ENCODE measurements around the gene NCOA4.
A peak's percentile ranks its signal among the peaks of the same experiment; 100 is the strongest.
"Not testable (repeated sequence)": the region's sequence is repeated elsewhere in the genome, so short reads cannot be mapped to it uniquely, and the experiment has no call there.

The NCOA4 gene

GRCh38 chr10:45983538-45984186 lies 46.8 kb downstream of the NCOA4 start:
- peak in 4 of 14 donors; percentile 0 to 4 (median 1) for DNase-seq

DNA sequence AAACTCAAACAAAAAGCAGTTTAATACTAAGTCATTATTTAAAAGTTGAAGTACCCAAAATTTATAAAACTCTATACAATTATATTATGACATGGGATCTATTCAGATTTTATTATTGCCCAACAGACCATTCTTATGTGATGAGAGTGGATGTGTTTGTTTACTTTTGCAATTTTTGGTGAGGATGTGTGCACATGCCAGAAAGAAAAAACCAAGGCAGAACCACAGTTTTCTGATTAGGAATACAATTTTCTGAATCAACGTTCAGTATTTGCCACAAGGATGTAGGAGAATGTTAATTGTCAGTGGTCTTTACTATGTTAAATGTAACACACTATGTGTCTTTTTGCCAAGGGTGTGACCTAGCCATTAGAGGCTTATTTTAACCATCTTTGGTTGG lies 49.1 kb downstream of the NCOA4 start:
- not testable (repeated sequence) for DNase-seq

GRCh38 chr10:45978554-45978953 lies 51.9 kb downstream of the NCOA4 start:
- not testable (repeated sequence) for DNase-seq

GRCh38 chr10:45974041-45974440 lies 56.4 kb downstream of the NCOA4 start:
- DNase-seq, result not testable (repeated sequence)

GRCh38 chr10:45972813-45973169 lies 57.6 kb downstream of the NCOA4 start:
- not testable (repeated sequence) for DNase-seq

GRCh38 chr10:45972106-45972812 lies 58.2 kb downstream of the NCOA4 start, which contains the start of gene TIMM23:
TSS of gene TIMM23 (plus strand) at chr10:45972489. CDS start at chr10:45972625, 136 bp downstream.
- DNase-seq, result peak; percentile 20 to 91 (median 82)

- DNase-seq, result not testable (repeated sequence)
Observed at GRCh38 chr10:45971742-45972105, 58.7 kb downstream of the NCOA4 start.

GRCh38 chr10:45971019-45971418 lies 59.4 kb downstream of the NCOA4 start:
- DNase-seq, result not testable (repeated sequence)

DNA sequence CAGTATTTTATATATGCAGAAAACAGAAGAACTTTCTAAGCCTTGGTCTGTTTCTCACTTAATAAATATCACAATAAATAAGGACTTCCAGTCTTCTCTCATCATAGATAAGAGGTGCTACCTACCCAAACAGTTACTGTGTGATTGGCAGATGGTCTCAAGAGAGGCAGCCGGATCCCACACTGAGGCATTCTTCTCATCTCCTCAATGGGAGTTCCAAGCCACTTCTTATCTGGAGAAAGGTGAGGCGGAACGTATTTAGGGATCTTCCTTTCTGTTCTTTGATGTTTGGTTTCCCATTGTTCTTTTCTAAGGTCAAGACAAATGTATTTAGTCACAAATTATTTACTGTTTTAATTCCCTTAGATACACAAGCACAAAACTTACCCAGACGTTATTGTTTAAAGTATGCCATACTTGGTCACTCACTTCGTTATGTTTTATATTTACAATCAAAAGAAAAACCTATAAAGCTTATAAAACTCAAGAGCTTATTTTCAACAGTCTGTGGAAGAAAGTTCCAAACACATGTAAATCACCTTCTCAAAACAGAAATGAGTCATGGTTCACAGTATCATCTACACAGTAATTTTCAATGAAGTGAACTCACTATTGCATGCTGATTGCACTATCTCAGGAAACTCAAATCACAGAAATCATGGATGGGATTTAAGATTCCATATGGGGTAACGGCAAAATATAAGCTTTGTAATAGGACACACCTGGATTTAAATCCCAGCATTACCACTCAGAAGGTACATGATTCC lies 67.6 kb downstream of the NCOA4 start:
- DNase-seq, result not testable (repeated sequence)

DNA sequence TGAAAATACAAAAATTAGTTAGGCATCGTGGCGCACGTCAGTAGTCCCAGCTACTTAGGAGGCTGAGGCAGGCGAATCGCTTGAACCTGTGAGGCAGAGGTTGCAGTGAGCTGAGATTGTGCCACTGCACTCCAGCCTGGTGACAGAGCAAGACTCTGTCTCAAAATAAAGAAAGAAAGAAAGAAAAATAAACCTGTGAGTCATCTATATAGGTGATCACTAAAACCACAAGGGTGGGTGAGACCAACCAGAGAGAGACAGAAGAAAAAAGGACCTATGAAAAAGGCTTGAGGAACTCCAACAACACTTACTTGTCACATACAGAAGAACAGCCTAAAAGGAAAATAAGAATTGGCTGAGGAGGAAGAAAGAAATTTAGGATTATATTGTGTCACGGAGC lies 72.5 kb downstream of the NCOA4 start:
- not testable (repeated sequence) for DNase-seq

GRCh38 chr10:45956634-45957033 lies 73.8 kb downstream of the NCOA4 start:
- DNase-seq, result not testable (repeated sequence)

Data from C1 segment of cervical spinal cord (tissue), 14 donors.